Gastrocnemius medialis (tissue), 4 donors: ENCODE results near the gene OTUD4.

ENCODE experiments used
- CTCF ChIP-seq, 5 experiments: fragments of 450-650 bp in 3 of 5; fragments of 200-600 bp in 2 of 5; sonication (generic) in 2 of 5; IDR thresholded peaks in 4 of 5; conservative IDR thresholded peaks in 1 of 5; 1 replicate in 4 of 5; 2 replicates in 1 of 5; pipeline ENCODE4 v1.5.1; 2016 to 2019; ENCODE audit warnings: antibody characterized with exemption in 5 of 5, mild to moderate bottlenecking in 3 of 5, moderate library complexity in 3 of 5
- POLR2A ChIP-seq, 2 donors: fragments of 450-650 bp; IDR thresholded peaks; one replicate each; pipeline ENCODE4 v1.6.1; 2017; ENCODE audit warnings: antibody characterized with exemption in 2 of 2, mild to moderate bottlenecking in 2 of 2, moderate library complexity in 2 of 2

- TF ChIP-seq CTCF (IDR thresholded peaks at IDR 0.05 in 4 of 5, conservative IDR thresholded peaks at IDR 0.05 in 1 of 5): no peak
- no peak for TF ChIP-seq POLR2A (IDR thresholded peaks at IDR 0.05)
These were observed 18.8 kb upstream of the OTUD4 start for GRCh38 chr4:145199051-145199716.
